Esophagus muscularis mucosa (tissue), 4 donors: ENCODE data around the gene RNU6-9. TPM values are rescaled to one million over a fixed set of nuclear protein-coding genes. Genes with fewer than 3 reads are reported as not detected.

Source experiments
- DNase-seq: peaks from one replicate; pipeline ENCODE4 v3.0.0-alpha.2; 2017; ENCODE audit errors: extremely low spot score
- H3K27ac ChIP-seq, 4 donors: fragments of 200-600 bp; sonication (generic); replicated peaks in 1 of 4; 1 replicate in 3 of 4; 2 replicates in 1 of 4; pipeline ENCODE4 v1.5.1; 2016 to 2019; ENCODE audit warnings: mild to moderate bottlenecking in 1 of 4
- H3K27me3 ChIP-seq, 4 donors: fragments of 200-600 bp; sonication (generic); one replicate each; pipeline versions ENCODE4 v1.5.1 to v1.6.0; 2016 to 2019
- H3K36me3 ChIP-seq, 4 donors: fragments of 200-600 bp; sonication (generic); one replicate each; pipeline ENCODE4 v1.5.1; 2016 to 2019
- H3K4me1 ChIP-seq, 4 donors: fragments of 200-600 bp; sonication (generic); one replicate each; pipeline ENCODE4 v1.5.1; 2016 to 2019
- H3K4me3 ChIP-seq, 4 donors: fragments of 200-600 bp; sonication (generic); 1 replicate in 2 of 4; 2 replicates in 2 of 4; pipeline ENCODE4 v1.5.1; 2016 to 2019; ENCODE audit warnings: mild to moderate bottlenecking in 4 of 4, moderate library complexity in 1 of 4
- H3K9me3 ChIP-seq, 4 donors: fragments of 200-600 bp; sonication (generic); 1 replicate in 3 of 4; 2 replicates in 1 of 4; pipeline ENCODE4 v1.5.1; 2016 to 2019
- CTCF ChIP-seq, 3 experiments: fragments of 200-600 bp in 2 of 3; fragments of 450-650 bp in 1 of 3; sonication (generic) in 2 of 3; IDR thresholded peaks; one replicate each; pipeline ENCODE4 v1.5.1; 2017 to 2019; ENCODE audit warnings: antibody characterized with exemption in 3 of 3, mild to moderate bottlenecking in 2 of 3, moderate library complexity in 1 of 3
- EP300 ChIP-seq: sonication (generic); formaldehyde crosslinking; IDR thresholded peaks from one replicate; pipeline ENCODE4 v1.6.1; 2017; ENCODE audit warnings: antibody characterized with exemption
- POLR2A ChIP-seq: fragments of 450-650 bp; IDR thresholded peaks from one replicate; pipeline ENCODE4 v1.6.1; 2017; ENCODE audit warnings: antibody characterized with exemption, moderate library complexity, mild to moderate bottlenecking, low read depth
- POLR2AphosphoS5 ChIP-seq, 2 donors: sonication (generic); formaldehyde crosslinking; IDR thresholded peaks; one replicate each; pipeline ENCODE4 v1.6.1; 2017; ENCODE audit warnings: antibody characterized with exemption in 2 of 2
- WGBS: methylation state at CpG from one replicate; pipeline ENCODE4 v1.1.5; 2018; 5-methylcytosine and 5-hydroxymethylcytosine counted together
- intact Hi-C: fragments of 100-400 bp; cut with DNase I; formaldehyde crosslinking; loops from one replicate; pipeline ENCODE4 v1.15.1; 2023
- total RNA-seq, 4 donors: library from RNA; depleted of rRNA; stranded (reverse); fragments of >200 nt; gene quantifications; one replicate each; pipeline versions ENCODE4 v1.1.0 to v1.2.1, GENCODE V29; 2016

RNU6-9 gene
- total RNA-seq, 4 donors from 2014 or later = not detected

DNA sequence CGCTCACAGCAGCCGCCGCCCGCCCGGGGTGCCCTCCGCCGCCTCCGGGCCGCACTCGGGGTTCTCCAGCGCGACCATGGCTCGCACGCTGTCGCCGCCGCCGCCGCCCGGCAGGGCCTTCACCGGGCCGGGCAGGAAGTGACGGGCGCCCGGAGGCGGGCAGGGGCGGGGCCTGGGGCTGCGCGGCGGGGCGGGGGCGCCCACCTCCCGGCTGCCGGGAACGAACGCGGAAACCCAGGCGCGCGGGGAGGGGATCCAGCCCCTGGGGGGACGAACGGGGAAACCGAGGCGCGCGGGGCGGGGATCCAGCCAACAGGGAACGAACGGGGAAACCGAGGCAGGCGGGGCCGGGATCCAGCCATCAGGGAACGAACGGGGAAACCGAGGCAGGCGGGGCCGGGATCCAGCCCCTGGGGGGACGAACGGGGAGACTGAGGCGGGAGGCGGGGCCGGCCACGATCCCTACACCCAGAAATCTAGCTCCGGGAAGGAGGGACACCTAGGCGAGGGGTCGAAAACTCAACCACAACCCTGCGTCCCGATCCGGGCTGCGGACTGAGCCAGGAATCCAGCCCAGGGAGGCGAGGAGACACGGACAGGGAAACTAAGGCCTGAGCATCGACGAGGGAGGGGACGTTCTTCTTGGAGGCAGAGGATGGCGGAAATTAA is 19.9 kb downstream of the RNU6-9 start, which contains the start of gene R3HDM4:
R3HDM4 (minus strand) TSS at position 140 of the 669 bp plus-strand sequence; CDS start at position 78, 62 bp downstream.
- Histone ChIP-seq H3K9me3 (no peaks in the 10 kb centered on the region), H3K36me3 (peaks cover 0 to 4% (median 0%) of the 10 kb centered on the region in 4 donors), H3K27ac (peak within 1 kb of the TSS; percentile 83 to 94 (median 90)), H3K4me3 (peak within 1 kb of the TSS; percentile 77 to 94 (median 89)), H3K4me1 (peaks cover 19 to 52% (median 48%) of the 10 kb centered on the region in 4 donors), H3K27me3 (peaks cover 0 to 21% (median 15%) of the 10 kb centered on the region in 4 donors)
- under 1% methylated on average over 43 of the region's 76 CpGs for WGBS
- intact Hi-C loops = no loop called here
- TF ChIP-seq POLR2A = peak; percentile 49
- TF ChIP-seq CTCF (IDR thresholded peaks at IDR 0.05) = no peak
- TF ChIP-seq EP300 = no peak
- TF ChIP-seq POLR2AphosphoS5 (IDR thresholded peaks at IDR 0.05) = peak; percentile 75 to 85
- DNase-seq = no peak

DNA sequence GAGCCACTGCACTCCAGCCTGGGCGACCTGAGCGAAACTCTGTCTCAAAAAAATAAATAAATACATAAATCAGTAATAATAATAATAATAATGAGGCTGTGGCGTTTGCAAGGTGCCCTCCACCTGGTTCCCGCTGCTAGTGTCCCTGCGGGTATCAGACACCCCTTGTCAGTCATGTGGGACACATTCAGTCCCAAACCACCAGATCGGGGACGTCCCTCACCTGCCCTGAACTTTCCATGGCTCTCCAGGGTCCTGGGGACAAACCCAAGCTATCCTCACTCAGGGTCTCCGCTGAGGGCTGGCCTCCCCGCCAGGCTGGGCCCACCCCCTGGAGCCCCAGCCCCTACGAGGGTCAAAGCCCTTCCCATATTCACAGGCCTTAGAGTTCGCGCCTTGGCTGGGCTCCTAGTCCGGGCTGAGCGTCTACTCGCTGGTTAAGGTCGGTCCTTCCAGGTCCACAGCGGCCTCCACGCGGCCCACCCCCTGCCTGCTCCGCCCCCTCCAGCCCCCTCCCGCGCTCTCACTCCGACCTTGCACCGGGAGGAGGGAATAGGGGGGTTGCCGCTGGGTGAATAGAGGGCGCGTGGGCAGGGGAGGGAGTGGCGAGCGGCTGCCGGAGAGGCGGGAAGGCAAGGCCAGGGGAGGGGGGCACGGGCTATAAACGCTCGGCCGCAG is 23.5 kb downstream of the RNU6-9 start:
- peak overlapping the region; percentile 30 to 52 (median 43) for H3K4me3 ChIP-seq
- no peaks in the 10 kb centered on the region for H3K9me3 ChIP-seq
- peaks cover 3 to 54% (median 48%) of the 10 kb centered on the region in 4 donors for H3K27me3 ChIP-seq
- peaks cover 34 to 69% (median 59%) of the 10 kb centered on the region in 4 donors for H3K4me1 ChIP-seq
- intact Hi-C loops = no loop called here
- no peak for TF ChIP-seq EP300
- no peak for TF ChIP-seq POLR2AphosphoS5 (IDR thresholded peaks at IDR 0.05)
- no peak for TF ChIP-seq CTCF (IDR thresholded peaks at IDR 0.05)
- no peak for TF ChIP-seq POLR2A
- no peak overlapping the region for H3K27ac ChIP-seq
- no peaks in the 10 kb centered on the region for H3K36me3 ChIP-seq
- DNase-seq = no peak
- WGBS = 20% methylated on average over 30 of the region's 35 CpGs

DNA sequence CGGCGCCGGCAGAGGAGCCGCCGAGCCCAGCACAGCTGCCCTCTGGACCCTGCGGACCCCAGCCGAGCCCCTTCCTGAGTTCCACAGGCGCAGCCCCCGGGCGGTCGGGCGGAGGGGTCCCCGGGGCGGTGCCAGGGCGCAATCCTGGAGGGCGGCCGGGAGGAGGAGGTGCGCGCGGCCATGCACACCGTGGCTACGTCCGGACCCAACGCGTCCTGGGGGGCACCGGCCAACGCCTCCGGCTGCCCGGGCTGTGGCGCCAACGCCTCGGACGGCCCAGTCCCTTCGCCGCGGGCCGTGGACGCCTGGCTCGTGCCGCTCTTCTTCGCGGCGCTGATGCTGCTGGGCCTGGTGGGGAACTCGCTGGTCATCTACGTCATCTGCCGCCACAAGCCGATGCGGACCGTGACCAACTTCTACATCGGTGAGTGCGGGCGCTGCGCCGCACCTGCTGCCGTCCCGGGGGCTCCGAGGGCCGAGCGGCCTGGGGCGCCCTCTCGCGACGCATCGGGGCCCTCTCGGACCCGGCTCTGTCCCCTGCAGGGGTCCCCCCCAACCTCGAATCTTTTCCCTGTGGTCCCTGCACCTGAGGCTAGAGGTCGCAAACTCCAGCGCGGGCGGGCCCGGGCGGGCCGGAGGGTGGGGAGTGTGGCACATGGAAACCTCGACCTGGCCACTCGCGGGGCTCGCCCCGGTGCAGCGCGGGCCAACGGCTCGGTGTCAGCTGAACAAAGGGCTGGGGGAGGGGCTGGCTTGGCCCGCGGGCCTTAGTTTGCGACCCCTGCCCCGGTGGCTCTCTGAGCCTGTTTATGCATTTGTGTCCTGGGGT is 24.3 kb downstream of the RNU6-9 start, which contains the start of gene KISS1R:
KISS1R (plus strand) TSS at position 11 of the 829 bp plus-strand sequence; CDS start at position 181, 170 bp downstream.
- peaks cover 3 to 54% (median 48%) of the 10 kb centered on the region in 4 donors for H3K27me3 ChIP-seq
- no peaks in the 10 kb centered on the region for H3K9me3 ChIP-seq
- TF ChIP-seq POLR2AphosphoS5 (IDR thresholded peaks at IDR 0.05) (no peak), POLR2A (no peak), EP300 (no peak), CTCF (IDR thresholded peaks at IDR 0.05) (peak; percentile 24 to 32 (median 27))
- peak within 1 kb of the TSS; percentile 30 to 52 (median 43) for H3K4me3 ChIP-seq
- WGBS = no CpG with 5 or more reads among the region's 87 CpGs
- intact Hi-C loops = no loop called here
- peaks cover 34 to 64% (median 57%) of the 10 kb centered on the region in 4 donors for H3K4me1 ChIP-seq
- H3K27ac ChIP-seq = no peak within 1 kb of the TSS
- no peaks in the 10 kb centered on the region for H3K36me3 ChIP-seq
- DNase-seq = no peak

DNA sequence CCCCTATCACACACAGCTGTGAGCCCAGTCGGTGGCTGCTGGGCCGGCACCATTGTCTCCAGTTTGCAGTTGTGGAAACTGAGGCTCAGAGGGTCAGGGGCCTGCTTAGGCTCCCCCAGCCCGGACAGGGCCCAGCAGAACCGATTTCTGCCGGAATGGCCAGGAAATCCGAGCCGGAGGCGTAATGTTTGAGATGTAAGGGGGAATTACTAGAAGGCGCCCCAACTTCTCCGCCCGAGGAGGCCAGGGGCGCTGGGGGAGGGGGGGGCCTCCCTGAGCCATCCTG is 24.8 kb downstream of the RNU6-9 start:
- peaks cover 34 to 64% (median 57%) of the 10 kb centered on the region in 4 donors for H3K4me1 ChIP-seq
- no peak for TF ChIP-seq POLR2AphosphoS5 (IDR thresholded peaks at IDR 0.05)
- no peak for TF ChIP-seq CTCF (IDR thresholded peaks at IDR 0.05)
- TF ChIP-seq POLR2A = no peak
- no peak for TF ChIP-seq EP300
- H3K4me3 ChIP-seq = peak overlapping the region; percentile 30 to 52 (median 43)
- intact Hi-C loops = no loop called here
- H3K36me3 ChIP-seq = no peaks in the 10 kb centered on the region
- no CpG with 5 or more reads among the region's 12 CpGs for WGBS
- no peaks in the 10 kb centered on the region for H3K9me3 ChIP-seq
- no peak for DNase-seq
- H3K27me3 ChIP-seq = peaks cover 3 to 54% (median 48%) of the 10 kb centered on the region in 4 donors
- H3K27ac ChIP-seq = no peak overlapping the region
